ENCODE results near the gene SERGEF.

GRCh38 chr11:18010121-18010670 lies 2.7 kb downstream of the SERGEF start:
- no peak for TF ChIP-seq POLR2AphosphoS5 (IDR thresholded peaks at IDR 0.05)
- TF ChIP-seq CTCF (IDR thresholded peaks at IDR 0.05), result no peak
